ENCODE data around the gene LCN15.
"Not testable (repeated sequence)": the region's sequence is repeated elsewhere in the genome, so short reads cannot be mapped to it uniquely, and the experiment has no call there.

Gene LCN15

DNA sequence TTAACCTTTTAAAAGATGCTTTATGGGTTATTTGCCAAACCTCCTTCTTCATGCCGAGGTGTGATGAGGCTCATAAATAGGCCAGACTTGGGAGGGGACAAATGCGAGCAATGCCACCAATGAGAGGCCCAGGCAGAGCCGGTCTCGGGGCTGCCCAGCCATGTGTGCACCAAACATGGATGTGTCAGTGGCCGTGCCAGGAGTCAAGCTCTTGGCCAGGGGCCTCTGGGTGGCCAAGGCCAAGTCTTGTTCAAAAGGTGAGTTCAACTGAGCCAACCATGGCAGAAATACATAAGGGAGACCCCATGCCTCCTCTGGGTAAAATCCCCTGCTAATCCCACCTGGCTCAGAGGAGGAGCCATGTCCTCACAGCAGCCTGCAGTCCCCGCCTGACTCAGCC, 10.9 kb upstream of the LCN15 start:
- FAIRE-seq = no peak
- no peak for DNase-seq (ENCODE audit: low spot score)

DNA sequence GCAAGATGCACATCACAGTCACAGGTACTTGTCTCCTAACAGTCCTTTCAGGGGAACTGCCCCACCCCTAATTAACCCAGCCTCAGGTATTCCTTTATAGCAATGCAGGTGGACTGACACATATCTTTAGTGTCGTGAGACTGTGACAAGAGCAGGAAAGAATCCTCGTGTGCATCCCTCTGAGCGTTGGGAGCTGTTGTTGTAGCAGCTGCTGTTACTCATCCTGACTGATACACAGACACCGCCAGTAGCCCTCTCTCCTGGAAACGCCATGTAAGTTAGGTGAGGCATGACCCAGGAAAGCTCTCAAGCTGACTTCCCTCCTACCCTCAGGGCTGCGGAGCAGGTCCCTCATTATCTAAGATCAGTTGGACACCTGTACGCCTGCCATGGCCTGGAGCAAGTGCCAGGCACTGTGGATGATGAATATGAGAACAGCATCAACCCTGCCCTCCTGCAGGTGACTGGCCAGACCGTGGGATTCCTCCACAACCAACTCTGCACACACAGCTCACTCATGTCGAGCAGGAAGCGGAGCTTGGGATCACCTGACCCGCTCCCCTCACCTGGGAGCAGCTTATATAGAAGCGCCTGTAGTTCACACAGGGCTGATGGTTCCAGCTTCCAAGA, 10.2 kb upstream of the LCN15 start:
- DNase-seq (ENCODE audit: low spot score) = no peak
- no peak for FAIRE-seq

DNA sequence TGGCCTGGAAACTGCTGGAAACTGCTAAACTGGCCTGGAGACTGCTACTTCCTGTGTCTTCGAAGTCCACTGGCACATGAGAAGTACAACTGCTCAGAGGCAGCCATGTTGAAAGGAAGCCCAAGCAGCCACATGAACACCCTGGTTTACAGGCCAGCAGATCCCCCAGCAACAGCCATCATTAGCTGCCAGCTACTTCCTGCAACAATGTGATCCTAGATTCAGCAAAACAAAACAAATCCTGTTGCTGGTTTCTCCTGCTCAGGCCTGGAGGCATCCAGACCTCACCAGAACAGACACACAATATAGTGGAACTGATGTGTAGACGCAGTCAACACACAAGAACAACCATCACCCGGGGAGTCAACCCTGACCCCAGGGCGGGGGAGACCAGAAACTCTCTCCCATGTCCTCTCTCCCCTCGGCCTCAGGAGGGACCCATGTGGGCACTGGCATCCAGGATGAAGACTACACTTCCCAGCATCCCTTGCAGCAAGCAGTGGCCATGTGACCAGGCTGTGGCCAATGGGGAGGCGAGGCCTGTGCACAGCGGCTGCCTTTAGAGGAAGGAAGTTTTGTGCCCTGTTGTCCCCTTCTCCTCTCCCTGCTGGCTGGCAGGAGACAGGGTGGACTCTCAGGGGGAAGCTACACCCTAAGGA, 9.2 kb upstream of the LCN15 start:
- DNase-seq (ENCODE audit: low spot score) (no peak), FAIRE-seq (no peak)

DNA sequence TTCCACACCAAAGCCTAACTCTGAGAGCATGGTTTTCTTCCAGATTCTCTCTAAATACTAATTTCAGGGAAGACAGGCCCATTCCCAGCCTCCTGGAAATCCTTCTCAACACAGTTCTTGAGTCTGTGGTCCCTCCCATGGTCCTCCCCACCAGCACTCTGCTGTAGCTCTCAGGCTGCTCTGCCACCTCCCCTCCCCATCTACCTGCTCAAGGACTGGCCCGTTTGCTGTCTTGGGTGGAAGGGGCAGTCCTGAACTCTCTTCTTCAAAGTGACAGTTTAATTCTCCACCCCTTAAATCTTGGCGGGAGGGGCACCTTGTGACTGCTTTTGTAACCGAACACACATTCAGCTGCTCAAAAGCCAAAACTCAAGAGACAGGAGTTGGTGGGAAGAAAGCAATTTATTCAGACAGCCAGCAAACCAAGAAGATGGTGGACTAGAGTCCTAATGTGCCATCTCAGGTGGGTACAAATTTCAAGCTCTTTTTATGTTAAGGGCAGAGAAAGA, 7.6 kb upstream of the LCN15 start:
- no peak for FAIRE-seq
- DNase-seq (ENCODE audit: low spot score) = no peak

DNA sequence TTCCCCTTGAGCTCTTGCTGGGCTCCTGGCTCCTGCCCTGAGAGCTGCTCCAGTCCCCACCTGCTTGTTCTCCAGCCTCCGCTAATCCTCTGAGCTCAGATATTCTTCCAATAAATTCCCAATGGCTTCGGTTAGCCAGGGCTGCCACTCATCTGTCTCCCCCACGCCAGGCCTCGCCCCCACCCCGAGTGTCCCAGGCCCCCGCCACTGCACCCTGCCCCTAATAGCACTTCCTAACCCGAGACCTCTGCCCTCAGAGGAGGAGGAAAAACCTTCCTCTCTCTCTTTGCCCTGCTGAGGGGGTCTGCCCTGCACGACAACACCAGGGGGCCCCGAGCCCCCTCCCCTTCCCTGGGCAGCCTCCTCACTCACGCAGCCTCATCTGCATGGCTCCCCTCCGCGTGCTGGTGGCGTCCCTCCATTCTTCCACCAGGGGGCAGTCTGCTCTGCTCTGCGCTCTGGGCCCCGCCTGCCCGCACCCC, 5.4 kb upstream of the LCN15 start:
- DNase-seq (ENCODE audit: low spot score) (no peak), FAIRE-seq (no peak)

DNA sequence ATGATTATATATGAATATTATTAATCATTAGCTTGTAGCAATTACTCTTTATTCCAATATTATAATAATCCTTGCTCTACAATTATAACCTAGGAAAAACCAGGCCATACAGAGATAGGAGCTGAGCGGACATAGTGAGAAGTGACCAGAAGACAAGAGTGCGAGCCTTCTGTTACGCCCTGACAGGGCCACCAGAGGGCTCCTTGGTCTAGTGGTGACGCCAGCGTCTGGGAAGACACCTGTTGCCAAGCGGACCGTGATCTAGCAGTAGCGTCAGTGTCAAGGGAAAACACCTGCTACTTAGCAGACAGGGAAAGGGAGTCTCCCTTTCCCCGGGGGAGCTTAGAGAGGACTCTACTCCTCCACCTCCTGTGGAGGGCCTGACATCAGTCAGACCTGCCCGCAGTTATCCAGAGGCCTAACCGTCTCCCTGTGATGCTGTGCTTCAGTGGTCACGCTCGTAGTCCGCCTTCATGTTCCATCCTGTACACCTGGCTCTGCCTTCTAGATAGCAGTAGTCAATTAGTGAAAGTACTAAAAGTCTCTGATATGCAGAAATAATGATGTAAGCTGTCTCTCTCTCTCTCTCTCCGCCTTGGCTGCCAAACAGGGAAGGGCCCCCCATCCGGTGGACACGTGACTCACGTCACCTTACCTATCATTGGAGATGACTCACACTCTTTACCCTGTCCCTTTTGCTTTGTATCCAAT, 2.2 kb upstream of the LCN15 start:
- not testable (repeated sequence) for DNase-seq (ENCODE audit: low spot score)

DNA sequence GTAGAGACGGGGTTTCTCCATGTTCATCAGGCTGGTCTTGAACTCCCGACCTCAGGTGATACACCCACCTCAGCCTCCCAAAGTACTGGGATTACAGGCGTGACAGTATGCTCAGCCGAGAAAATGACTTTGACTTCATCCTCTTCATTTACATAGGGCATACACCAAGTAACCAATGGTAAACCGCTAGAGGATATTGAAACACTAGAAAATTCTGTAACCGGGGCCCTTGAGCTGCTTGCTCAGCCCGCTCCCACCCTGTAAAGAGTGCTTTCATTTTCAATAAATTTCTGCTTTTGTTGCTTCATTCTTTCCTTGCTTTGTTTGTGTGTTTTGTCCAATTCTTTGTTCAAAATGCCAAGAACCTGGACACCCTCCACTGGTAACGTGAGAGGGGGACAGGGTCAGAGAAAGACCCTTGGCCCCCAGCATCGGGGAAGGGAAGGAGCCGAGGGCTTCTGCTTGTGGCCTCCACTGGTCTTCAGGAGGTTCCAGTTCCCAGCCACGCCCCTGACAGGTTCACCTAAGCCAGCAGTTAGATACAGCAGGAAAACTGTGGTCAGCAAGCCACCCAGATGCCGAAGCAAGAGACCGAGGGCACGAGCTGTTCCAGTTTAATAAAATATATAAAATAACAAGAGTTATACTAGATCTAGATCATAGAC, 1.6 kb upstream of the LCN15 start:
- not testable (repeated sequence) for DNase-seq (ENCODE audit: low spot score); FAIRE-seq

More for the DNA sequence above, 2.2 kb upstream of the LCN15 start:
- FAIRE-seq = not testable (repeated sequence)

DNA sequence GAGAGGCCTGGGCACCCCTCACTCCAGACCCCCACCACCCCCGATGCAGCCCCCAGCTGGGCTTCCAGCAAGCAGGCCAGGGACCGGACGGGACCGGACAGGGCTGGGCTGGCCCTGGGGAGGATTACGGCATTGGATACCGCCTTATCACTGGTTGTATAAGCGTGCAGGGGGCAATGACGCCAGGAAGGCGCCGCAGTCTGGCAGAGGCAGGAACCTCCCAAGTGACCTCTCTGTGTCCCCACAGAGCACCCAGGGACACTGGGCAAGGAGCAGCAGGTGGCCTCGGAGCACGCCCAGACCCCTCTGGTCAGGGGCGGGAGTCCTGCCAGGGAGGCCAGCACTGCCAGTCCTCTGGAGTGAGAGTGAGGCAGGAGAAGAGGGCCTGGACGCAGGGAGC, 723 bp upstream of the LCN15 start:
- FAIRE-seq = no peak
- no peak for DNase-seq (ENCODE audit: low spot score)

DNA sequence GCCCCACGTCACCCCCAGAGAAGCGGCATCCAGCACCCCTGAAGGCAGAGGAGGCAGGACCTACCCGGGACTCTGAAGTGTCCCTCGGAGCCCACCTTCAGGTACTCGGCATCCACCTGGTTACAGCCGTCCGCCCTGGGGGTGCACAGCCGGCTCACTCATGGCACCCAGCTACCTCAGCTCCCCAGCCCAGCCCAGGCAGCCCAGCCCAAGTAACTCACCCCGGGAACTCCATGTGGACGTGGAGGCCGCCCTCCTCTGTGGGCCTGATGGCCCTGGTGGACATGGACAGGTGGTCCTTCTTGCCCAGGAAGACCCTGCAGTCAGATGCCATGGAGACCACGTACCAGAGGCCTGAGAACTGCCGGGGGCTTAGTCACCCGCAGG, 676 bp downstream of the LCN15 start:
- FAIRE-seq (no peak), DNase-seq (ENCODE audit: low spot score) (no peak)

DNA sequence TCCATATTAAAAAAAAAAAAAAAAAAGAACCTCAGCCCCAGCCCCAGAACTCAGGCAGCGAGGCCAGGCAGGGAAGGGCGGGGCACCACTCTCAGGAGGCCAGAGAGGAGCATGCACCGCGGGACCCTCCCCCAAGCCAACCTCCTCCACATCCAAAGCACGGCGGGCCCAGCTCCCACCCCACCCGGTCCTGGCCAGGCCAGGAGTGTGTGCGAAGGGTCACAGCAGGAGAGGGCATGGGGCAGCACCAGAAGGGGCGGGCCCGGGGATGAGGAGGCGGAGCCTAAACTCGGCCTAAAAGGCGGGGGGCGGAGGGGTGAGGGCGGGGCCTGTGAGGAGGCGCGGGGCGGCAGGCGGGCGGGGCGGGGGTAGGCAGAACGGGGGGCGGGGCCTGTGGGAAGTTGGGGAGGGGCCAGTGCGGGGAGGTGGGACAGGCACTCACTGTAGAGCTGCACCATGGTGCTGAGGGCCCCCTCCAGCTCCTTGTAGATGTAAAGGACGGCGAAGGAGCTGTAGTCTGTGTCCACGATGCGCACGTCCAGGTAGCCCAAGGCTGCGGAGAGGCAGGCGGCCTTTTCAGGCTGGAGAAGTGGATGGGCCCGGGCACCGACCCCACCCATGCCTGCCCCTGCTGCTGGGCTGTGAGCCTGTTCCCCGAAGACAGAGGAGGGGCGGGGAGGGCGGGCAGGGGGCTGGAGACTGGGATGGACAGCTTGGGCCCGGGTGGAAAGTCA, 1.2 kb downstream of the LCN15 start:
- FAIRE-seq (no peak), DNase-seq (ENCODE audit: low spot score) (peak; percentile 54)

DNA sequence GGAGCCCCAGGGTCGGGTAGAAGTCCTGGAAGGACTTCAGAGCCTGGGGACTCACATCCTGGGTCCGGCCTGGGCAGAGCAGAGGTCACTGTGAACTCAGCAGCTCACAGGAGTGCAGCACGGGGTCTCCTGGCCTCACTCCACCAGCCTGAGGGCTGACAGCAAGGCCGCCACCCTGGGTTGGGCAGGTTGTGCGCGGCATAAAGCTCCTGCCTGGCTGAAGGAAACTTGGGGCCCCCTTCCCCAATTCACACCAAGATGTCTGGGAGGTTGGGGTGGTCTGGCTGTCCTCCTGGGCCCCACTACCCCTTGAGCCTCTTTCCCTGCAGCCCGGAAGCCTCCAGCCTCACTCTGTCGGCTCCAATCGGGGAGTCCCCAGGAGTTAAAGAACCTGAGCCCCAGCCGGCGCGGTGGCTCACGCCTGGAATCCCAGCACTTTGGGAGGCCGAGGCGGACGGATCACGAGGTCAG, 2.1 kb downstream of the LCN15 start:
- FAIRE-seq (no peak), DNase-seq (ENCODE audit: low spot score) (no peak)

DNA sequence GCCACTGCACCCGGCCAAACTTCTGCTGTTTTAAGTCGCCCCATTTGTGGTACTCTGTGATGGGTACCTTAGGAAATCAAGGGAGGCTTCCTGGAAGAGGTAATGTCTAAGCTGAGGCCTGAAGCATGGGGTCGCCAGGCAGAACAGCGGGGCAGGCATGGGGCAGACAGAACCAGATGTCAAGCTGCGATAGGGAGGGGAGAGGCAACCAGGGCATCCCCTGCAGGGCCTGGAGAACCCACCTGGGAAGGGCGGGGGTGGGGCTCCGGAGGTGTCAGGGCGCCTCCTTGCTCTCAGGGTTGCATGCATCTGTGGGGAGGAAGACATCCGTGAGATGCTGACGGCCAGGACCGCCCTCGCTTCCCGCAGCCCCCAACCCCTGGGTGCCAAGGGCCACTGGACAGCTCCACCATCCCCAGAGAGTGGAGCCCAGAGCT, 2.8 kb downstream of the LCN15 start:
- DNase-seq (ENCODE audit: low spot score) (no peak), FAIRE-seq (no peak)

DNA sequence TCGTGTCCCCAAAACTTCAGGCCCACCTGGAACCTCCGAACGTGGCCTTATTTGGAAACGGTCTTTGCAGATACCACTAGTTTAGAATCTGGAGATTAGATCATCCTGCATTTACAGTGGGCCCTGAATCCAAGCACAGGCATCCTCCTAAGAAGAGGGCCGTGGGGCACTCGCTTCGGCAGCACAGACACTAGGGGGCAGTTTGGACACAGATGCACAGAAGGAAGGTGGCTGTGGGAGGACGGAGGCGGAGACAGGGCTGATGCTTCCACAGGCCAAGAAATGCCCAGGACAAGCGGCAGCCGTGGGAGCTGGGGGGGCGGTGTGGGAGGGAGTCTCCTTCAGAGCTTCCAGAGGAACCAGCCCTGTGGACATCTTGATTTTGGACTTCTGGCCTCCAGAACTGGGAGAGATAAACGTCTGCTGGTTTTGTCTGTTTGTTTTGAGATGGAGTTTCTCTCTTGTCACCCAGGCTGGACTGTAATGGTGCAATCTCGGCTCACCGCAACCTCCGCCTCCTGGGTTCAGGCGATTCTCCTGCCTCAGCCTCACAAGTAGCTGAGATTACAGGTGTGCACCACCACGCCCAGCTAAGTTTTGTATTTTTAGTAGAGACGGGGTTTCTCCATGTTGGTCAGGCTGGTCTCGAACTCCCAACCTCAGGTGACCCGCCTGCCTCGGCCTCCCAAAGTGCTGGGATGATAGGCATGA, 3.3 kb downstream of the LCN15 start:
- not testable (repeated sequence) for FAIRE-seq

DNA sequence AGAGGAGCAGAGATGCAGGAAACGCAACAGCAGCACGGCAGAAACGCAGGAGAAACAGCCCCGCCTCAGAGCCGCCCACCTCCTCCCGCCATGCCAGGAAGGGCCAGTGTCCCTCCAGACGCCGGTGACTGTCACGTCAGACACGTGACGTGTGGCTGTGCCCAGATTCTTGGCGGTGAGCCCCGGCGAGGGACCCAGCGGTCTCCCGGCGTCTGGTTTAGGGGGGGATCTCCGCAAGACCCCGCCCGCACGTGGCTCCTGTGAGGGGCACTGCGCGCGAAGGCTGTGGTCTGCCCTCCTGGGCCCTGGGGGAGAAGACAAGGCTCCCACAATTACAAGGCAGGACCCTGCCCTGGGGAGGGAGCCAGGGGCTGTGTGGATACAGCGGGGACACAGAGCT, 3.9 kb downstream of the LCN15 start:
- DNase-seq (ENCODE audit: low spot score) = no peak
- FAIRE-seq = no peak

More for the DNA sequence above, 3.3 kb downstream of the LCN15 start:
- peak; percentile 71 for DNase-seq (ENCODE audit: low spot score)

DNA sequence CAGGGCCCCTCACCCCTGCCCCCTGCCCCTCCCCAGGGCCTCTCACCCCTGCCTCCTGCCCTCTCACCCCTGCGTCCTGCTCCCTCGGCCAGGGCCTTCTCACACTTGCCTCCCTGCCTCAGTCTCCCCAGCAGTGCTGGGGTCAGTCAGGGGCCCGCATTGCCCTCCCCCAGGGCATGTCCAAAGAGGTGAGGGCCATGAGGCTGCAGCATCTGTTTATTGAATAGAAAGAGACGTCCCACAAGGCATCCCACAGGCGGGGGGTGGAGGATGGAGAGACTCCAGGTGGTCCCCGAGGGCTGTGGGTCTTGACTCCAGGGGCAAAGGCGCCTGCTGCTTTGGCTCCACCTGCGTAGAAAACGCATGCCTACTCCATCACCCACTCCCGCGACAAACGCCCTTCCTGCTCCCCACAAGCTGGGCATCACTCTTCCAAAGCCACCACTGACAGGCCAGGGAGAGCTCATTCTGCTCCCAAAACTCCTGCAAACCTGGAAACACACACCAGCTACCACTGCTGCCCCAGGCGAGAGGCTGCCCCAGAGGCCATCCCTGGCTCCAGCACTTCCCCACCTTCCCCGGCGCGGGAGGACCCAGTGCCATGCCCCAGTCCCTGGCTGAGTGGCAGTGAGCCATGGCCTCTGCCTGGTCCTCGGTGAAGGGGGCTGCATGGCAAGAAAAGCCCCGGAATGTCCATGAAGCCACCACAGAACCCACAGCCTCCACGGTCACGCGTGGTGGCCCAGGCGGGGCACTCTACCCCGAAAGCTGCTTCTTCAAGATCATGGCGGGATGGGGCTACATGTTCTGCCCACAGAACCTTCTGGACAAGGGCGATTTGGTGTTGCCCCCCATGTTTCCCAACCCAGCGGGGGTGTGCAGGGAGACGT, 4.6 kb downstream of the LCN15 start:
- DNase-seq (ENCODE audit: low spot score) (no peak), FAIRE-seq (no peak)

DNA sequence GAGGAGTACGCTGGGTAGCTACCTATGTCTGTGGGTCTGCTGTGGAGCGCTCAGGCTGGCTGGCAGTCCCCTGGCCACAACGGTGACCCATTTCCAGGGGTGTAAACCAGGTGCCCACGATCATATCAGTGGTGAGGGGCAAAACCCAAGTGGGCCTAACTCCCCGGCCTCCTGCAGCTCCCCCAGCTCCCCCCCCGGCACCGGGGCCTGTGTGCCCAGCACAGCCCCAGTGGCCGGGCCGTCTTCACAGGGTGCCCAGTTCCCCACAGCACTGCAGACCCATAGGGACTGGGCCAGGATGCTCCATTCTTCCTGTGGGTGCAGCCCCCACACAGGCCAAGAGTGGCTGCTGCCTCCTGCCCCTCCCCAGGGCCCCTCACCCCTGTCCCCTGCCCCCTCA, 5.3 kb downstream of the LCN15 start:
- no peak for DNase-seq (ENCODE audit: low spot score)
- no peak for FAIRE-seq

DNA sequence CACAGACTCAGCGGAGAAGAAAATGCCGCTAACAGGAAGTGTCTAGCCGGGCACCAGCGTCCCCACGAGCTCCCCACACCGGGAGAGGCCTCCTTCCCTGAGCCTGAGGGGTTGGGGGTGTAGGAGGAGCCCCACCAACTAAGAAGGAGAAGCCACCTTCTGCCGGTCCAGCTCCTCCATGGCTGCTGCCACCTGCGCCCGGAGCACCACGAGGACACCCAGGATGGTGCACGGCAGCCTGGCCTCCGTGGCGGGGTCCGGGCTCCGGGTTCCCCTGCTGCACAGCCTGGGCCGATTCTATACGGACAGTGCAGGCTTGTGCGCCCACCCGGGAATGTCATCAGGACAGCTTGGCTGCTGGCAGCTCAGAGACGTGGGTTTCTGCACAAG, 6.6 kb downstream of the LCN15 start:
- DNase-seq (ENCODE audit: low spot score) (no peak), FAIRE-seq (no peak)

DNA sequence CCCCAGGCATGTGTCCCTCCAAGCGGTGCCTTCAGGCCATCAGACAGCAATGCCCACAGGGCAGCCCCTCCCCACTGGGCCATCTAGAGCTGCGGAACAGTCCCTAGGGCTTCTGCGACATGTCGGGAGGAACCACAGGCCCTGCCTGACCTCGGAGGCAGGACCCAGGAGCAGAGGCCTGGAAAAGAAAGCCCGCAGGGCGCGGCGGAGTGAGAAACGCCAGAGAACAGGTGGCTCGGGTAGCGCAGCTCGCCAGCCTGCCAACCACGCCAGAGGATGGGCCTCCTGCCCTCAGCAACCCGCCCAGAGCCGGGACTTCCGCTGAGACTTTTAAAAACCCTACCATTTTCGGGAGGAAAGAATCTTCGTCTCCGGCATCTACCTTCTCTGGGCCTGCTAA, 7.0 kb downstream of the LCN15 start:
- FAIRE-seq (no peak), DNase-seq (ENCODE audit: low spot score) (no peak)

DNA sequence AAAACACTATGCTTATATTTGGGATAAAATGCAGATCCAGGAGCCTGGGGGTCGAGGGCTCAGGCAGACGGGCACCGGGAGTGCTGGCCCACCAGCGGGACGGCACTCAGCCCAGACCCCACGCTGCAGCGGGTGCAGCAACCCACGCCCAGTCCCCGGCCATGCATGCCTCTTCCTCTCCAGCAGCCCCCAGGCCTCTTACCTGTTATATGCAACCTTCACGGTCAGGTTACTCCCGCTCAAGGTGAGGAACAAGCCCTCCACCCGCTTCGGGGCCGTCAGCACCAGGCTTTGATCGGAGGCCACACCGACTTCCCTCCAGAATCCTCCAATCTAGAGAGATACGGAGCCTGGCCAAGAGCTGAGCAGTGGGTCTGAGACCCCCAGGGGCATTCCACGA, 7.5 kb downstream of the LCN15 start:
- no peak for FAIRE-seq
- no peak for DNase-seq (ENCODE audit: low spot score)

DNA sequence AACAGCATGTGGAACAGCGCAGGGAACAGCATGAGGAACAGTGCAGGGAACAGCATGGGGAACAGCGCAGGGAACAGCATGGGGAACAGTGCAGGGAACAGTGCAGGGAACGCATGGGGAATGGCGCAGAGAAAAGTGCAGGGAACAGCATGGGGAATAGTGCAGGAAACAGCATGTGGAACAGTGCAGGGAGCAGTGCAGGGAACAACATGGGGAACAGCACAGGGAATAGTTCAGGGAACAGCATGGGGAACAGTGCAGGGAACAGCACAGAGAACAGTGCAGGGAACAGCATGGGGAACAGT, 8.2 kb downstream of the LCN15 start:
- no peak for FAIRE-seq
- DNase-seq (ENCODE audit: low spot score) = no peak
